Measurements from ENCODE around the gene NUP210L. TPM values are rescaled to one million over a fixed set of nuclear protein-coding genes. Genes with fewer than 3 reads are reported as not detected.

The NUP210L gene
- total and polyA plus RNA-seq, 4 donors, result 0.08 TPM; not detected in 3

GRCh38 chr1:154133256-154133655 lies 21.6 kb downstream of the NUP210L start:
- Histone ChIP-seq H3K27ac (ENCODE audit: low read depth in 1 of 2, low read length in 2 of 2) (no peak overlapping the region), H3K4me3 (ENCODE audit: low read depth in 1 of 3, low read length in 3 of 3) (no peak overlapping the region), H3K27me3 (ENCODE audit: control insufficient read depth in 4 of 4, insufficient read depth in 4 of 4, low read length in 3 of 4) (no peaks in the 10 kb centered on the region), H3K9ac (ENCODE audit: low read depth in 1 of 2, low read length in 2 of 2) (no peak overlapping the region), H3K9me3 (ENCODE audit: control insufficient read depth in 4 of 4, low read length in 3 of 4) (no peaks in the 10 kb centered on the region), H3K4me1 (ENCODE audit: control insufficient read depth in 4 of 4, insufficient read depth in 4 of 4, low read length in 3 of 4) (no peaks in the 10 kb centered on the region), H3K36me3 (ENCODE audit: control insufficient read depth in 4 of 4, insufficient read depth in 3 of 4, low read depth in 1 of 4, low read length in 3 of 4) (no peaks in the 10 kb centered on the region)
- TF ChIP-seq GABPA (IDR thresholded peaks at IDR 0.05 in 1 of 2, conservative IDR thresholded peaks at IDR 0.05 in 1 of 2), result no peak
- no peak for TF ChIP-seq HNF4G (IDR thresholded peaks at IDR 0.05)
- TF ChIP-seq MAX (IDR thresholded peaks at IDR 0.05), result no peak
- no peak for TF ChIP-seq FOXA1 (IDR thresholded peaks at IDR 0.05)
- TF ChIP-seq ZBTB33 (IDR thresholded peaks at IDR 0.05), result no peak
- no peak for TF ChIP-seq YY1 (IDR thresholded peaks at IDR 0.05)
- TF ChIP-seq SP1 (IDR thresholded peaks at IDR 0.05), result no peak
- no peak for TF ChIP-seq TAF1 (conservative IDR thresholded peaks at IDR 0.05)
- TF ChIP-seq EGR1 (IDR thresholded peaks at IDR 0.05; ENCODE audit: low read depth in 2 of 2), result no peak
- TF ChIP-seq ATF3 (IDR thresholded peaks at IDR 0.05), result no peak
- TF ChIP-seq RAD21 (IDR thresholded peaks at IDR 0.05), result no peak
- TF ChIP-seq REST (IDR thresholded peaks at IDR 0.05), result no peak
- TF ChIP-seq CTCF (IDR thresholded peaks at IDR 0.05; ENCODE audit: low read depth, low read length, missing input control), result no peak
- no peak for TF ChIP-seq HNF4A (conservative IDR thresholded peaks at IDR 0.05)
- no peak for DNase-seq (ENCODE audit: low spot score)
- WGBS, result 93% methylated on average over 2 of the region's 2 CpGs

- no peaks in the 10 kb centered on the region for H3K27me3 ChIP-seq (ENCODE audit: control insufficient read depth in 4 of 4, insufficient read depth in 4 of 4, low read length in 3 of 4)
- H3K4me1 ChIP-seq (ENCODE audit: control insufficient read depth in 4 of 4, insufficient read depth in 4 of 4, low read length in 3 of 4), result no peaks in the 10 kb centered on the region
- H3K9ac ChIP-seq (ENCODE audit: low read depth in 1 of 2, low read length in 2 of 2), result no peak overlapping the region
- H3K27ac ChIP-seq (ENCODE audit: low read depth in 1 of 2, low read length in 2 of 2), result no peak overlapping the region
- H3K9me3 ChIP-seq (ENCODE audit: control insufficient read depth in 4 of 4, low read length in 3 of 4), result no peaks in the 10 kb centered on the region
- no peak for DNase-seq (ENCODE audit: low spot score)
- 70% methylated on average over 2 of the region's 2 CpGs for WGBS
- H3K4me3 ChIP-seq (ENCODE audit: low read depth in 1 of 3, low read length in 3 of 3), result no peak overlapping the region
- H3K36me3 ChIP-seq (ENCODE audit: control insufficient read depth in 4 of 4, insufficient read depth in 3 of 4, low read depth in 1 of 4, low read length in 3 of 4), result no peaks in the 10 kb centered on the region
- TF ChIP-seq NR2F2 (IDR thresholded peaks at IDR 0.05) (no peak), JUND (IDR thresholded peaks at IDR 0.05) (no peak), TAF1 (conservative IDR thresholded peaks at IDR 0.05) (no peak), HNF4G (IDR thresholded peaks at IDR 0.05) (no peak), RXRA (IDR thresholded peaks at IDR 0.05) (no peak), REST (IDR thresholded peaks at IDR 0.05) (no peak), EGR1 (IDR thresholded peaks at IDR 0.05; ENCODE audit: low read depth in 2 of 2) (no peak), YY1 (IDR thresholded peaks at IDR 0.05) (no peak), FOXA1 (IDR thresholded peaks at IDR 0.05) (no peak), ATF3 (IDR thresholded peaks at IDR 0.05) (no peak), ZBTB33 (IDR thresholded peaks at IDR 0.05) (no peak), HNF4A (conservative IDR thresholded peaks at IDR 0.05) (no peak)
These were observed 25.4 kb downstream of the NUP210L start for GRCh38 chr1:154129391-154129970.

All from liver (tissue), 9 donors.